AG09319 (cell line): ENCODE measurements around the gene LRP3.
"Not testable (repeated sequence)": the region's sequence is repeated elsewhere in the genome, so short reads cannot be mapped to it uniquely, and the experiment has no call there.

Experiments
- DNase-seq: peaks from one replicate; pipeline ENCODE4 v3.0.0-alpha.2; 2010; ENCODE audit warnings: low read depth; ENCODE audit errors: extremely low read depth
- TF ChIP-seq, protein P1 (sequence below): IDR thresholded peaks from 2 replicates; pipeline ENCODE4 v1.5.1; 2011; ENCODE audit warnings: low read depth, mild to moderate bottlenecking, inconsistent platforms, low read length, moderate library complexity

Gene LRP3, protein sequence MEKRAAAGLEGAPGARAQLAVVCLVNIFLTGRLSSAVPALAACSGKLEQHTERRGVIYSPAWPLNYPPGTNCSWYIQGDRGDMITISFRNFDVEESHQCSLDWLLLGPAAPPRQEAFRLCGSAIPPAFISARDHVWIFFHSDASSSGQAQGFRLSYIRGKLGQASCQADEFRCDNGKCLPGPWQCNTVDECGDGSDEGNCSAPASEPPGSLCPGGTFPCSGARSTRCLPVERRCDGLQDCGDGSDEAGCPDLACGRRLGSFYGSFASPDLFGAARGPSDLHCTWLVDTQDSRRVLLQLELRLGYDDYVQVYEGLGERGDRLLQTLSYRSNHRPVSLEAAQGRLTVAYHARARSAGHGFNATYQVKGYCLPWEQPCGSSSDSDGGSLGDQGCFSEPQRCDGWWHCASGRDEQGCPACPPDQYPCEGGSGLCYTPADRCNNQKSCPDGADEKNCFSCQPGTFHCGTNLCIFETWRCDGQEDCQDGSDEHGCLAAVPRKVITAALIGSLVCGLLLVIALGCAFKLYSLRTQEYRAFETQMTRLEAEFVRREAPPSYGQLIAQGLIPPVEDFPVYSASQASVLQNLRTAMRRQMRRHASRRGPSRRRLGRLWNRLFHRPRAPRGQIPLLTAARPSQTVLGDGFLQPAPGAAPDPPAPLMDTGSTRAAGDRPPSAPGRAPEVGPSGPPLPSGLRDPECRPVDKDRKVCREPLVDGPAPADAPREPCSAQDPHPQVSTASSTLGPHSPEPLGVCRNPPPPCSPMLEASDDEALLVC

GRCh38 chr19:33193865-33194362 is at the start of gene LRP3:
LRP3 (plus strand) TSS chr19:33194330; CDS start chr19:33194786, 456 bp downstream.
- TF ChIP-seq, protein P1, sequence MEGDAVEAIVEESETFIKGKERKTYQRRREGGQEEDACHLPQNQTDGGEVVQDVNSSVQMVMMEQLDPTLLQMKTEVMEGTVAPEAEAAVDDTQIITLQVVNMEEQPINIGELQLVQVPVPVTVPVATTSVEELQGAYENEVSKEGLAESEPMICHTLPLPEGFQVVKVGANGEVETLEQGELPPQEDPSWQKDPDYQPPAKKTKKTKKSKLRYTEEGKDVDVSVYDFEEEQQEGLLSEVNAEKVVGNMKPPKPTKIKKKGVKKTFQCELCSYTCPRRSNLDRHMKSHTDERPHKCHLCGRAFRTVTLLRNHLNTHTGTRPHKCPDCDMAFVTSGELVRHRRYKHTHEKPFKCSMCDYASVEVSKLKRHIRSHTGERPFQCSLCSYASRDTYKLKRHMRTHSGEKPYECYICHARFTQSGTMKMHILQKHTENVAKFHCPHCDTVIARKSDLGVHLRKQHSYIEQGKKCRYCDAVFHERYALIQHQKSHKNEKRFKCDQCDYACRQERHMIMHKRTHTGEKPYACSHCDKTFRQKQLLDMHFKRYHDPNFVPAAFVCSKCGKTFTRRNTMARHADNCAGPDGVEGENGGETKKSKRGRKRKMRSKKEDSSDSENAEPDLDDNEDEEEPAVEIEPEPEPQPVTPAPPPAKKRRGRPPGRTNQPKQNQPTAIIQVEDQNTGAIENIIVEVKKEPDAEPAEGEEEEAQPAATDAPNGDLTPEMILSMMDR = no peak
- DNase-seq = no peak

DNA sequence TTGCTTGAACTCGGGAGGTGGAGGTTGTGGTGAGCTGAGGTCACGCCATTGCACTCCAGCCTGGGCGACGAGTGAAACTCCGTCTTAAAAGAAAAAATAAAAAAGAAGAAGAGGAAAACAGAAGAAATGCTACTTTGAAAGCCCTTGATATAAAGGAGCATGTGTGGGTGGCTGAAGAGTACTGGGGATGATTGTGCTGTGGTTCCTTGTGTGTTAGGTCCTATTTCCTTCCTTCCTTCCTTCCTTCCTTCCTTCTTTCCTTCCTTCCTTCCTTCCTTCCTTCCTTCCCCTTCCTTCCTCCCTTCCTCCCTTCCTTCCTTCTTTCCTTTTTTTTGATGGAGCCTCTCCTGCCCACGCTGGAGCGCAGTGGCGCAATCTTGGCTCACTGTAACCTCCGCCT is 47.9 kb upstream of the LRP3 start:
- TF ChIP-seq, protein P1 = no peak
- DNase-seq = no peak

- no peak for DNase-seq
- TF ChIP-seq, protein P1 = no peak
Observed at GRCh38 chr19:33147538-33147937, 46.6 kb upstream of the LRP3 start.

- no peak for DNase-seq
- TF ChIP-seq, protein P1 = no peak
Observed at GRCh38 chr19:33150852-33151518, 43.1 kb upstream of the LRP3 start.

GRCh38 chr19:33152176-33152575 is 42.0 kb upstream of the LRP3 start:
- TF ChIP-seq, protein P1 = no peak
- no peak for DNase-seq

DNA sequence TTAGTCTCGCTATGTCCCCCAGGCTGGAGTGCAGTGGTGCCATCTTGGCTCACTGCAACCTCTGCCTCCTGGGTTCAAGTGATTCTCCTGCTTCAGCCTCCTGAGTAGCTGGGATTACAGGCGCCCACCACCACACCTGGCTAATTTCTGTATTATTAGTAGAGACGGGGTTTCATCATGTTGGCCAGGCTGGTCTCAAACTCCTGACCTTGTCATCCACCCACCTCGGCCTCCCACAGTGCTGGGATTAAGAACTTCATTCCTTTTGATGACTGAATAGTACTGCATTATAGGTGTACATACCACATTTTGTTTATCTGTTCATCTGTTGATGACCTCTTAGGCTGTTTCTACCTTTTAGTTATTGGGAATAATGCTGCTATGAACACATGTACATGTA is 41.5 kb upstream of the LRP3 start:
- DNase-seq = not testable (repeated sequence)

- not testable (repeated sequence) for DNase-seq
Observed at GRCh38 chr19:33154313-33154712, 39.8 kb upstream of the LRP3 start.

GRCh38 chr19:33156334-33156733 is 37.8 kb upstream of the LRP3 start:
- TF ChIP-seq, protein P1 = no peak
- no peak for DNase-seq
